Hepatocyte (in vitro differentiated cells): Measurements from ENCODE around the gene EXD1. TPM values are rescaled to one million over a fixed set of nuclear protein-coding genes. Genes with fewer than 3 reads are reported as not detected.

Experiments
- DNase-seq: peaks from one replicate; pipeline ENCODE4 v3.0.0-alpha.2; 2016; ENCODE audit warnings: low spot score
- H2AFZ ChIP-seq: fragments of 200-600 bp; sonication (generic); 2 replicates; pipeline ENCODE4 v1.6.0; 2016; ENCODE audit warnings: antibody characterized with exemption, mild to moderate bottlenecking
- H3K27ac ChIP-seq: fragments of 200-600 bp; sonication (generic); 2 replicates; pipeline ENCODE4 v1.5.1; 2016; ENCODE audit warnings: mild to moderate bottlenecking
- H3K27me3 ChIP-seq: fragments of 200-600 bp; sonication (generic); 2 replicates; pipeline ENCODE4 v1.6.1; 2016
- H3K36me3 ChIP-seq: fragments of 200-600 bp; sonication (generic); replicated peaks from 2 replicates; pipeline ENCODE4 v1.5.1; 2016; ENCODE audit warnings: low read depth; ENCODE audit not compliant: insufficient read depth
- H3K4me1 ChIP-seq: fragments of 200-600 bp; sonication (generic); 2 replicates; pipeline ENCODE4 v1.5.1; 2016; ENCODE audit warnings: mild to moderate bottlenecking, moderate library complexity; ENCODE audit not compliant: insufficient read depth
- H3K4me2 ChIP-seq: fragments of 200-600 bp; sonication (generic); 2 replicates; pipeline ENCODE4 v1.6.0; 2016
- H3K4me3 ChIP-seq: fragments of 200-600 bp; sonication (generic); 2 replicates; pipeline ENCODE4 v1.5.1; 2016; ENCODE audit warnings: mild to moderate bottlenecking
- H3K79me2 ChIP-seq: fragments of 200-600 bp; sonication (generic); 2 replicates; pipeline ENCODE4 v1.6.0; 2017; ENCODE audit warnings: mild to moderate bottlenecking
- H3K9me2 ChIP-seq: fragments of 200-600 bp; sonication (generic); replicated peaks from 2 replicates; pipeline ENCODE4 v1.6.0; 2017; ENCODE audit warnings: mild to moderate bottlenecking; ENCODE audit not compliant: insufficient read depth
- H3K9me3 ChIP-seq: fragments of 200-600 bp; sonication (generic); 2 replicates; pipeline ENCODE4 v1.5.1; 2016; ENCODE audit warnings: low read depth, mild to moderate bottlenecking
- H4K20me1 ChIP-seq: fragments of 200-600 bp; sonication (generic); 2 replicates; pipeline ENCODE4 v1.6.0; 2016; ENCODE audit warnings: mild to moderate bottlenecking; ENCODE audit not compliant: insufficient read depth, poor library complexity, severe bottlenecking
- CTCF ChIP-seq: fragments of 200-600 bp; sonication (generic); IDR thresholded peaks from 2 replicates; pipeline ENCODE4 v1.5.1; 2016; ENCODE audit warnings: antibody characterized with exemption, mild to moderate bottlenecking; ENCODE audit not compliant: poor library complexity
- EZH2 ChIP-seq: fragments of 200-600 bp; sonication (generic); IDR thresholded peaks from 2 replicates; pipeline ENCODE4 v1.6.1; 2016; ENCODE audit warnings: antibody characterized with exemption, mild to moderate bottlenecking, borderline replicate concordance
- EZH2phosphoT487 ChIP-seq: fragments of 200-600 bp; sonication (generic); IDR thresholded peaks from one replicate; pipeline ENCODE4 v1.6.1; 2018; ENCODE audit warnings: antibody characterized with exemption, mild to moderate bottlenecking, low read depth, moderate library complexity; ENCODE audit not compliant: unreplicated experiment, severe bottlenecking
- WGBS: methylation state at CpG from one replicate; pipeline ENCODE4 v1.1.6; 2016; ENCODE audit warnings: low lambda C conversion rate; ENCODE audit errors: missing lambda C conversion rate; 5-methylcytosine and 5-hydroxymethylcytosine counted together
- polyA plus RNA-seq: library from polyadenylated mRNA; unstranded; fragments of >200 nt; fragmentation: Nextera tagmentation; extraction: Ambion mirVana; gene quantifications from 2 replicates; pipeline ENCODE4 v1.2.1, GENCODE V29; 2016
- total RNA-seq: library from RNA; depleted of rRNA; stranded (reverse); fragments of >200 nt; gene quantifications from 2 replicates; pipeline ENCODE4 v1.2.3, GENCODE V29; 2014

EXD1 gene
- total and polyA plus RNA-seq, 2 experiments from 2014 or later = not detected

DNA sequence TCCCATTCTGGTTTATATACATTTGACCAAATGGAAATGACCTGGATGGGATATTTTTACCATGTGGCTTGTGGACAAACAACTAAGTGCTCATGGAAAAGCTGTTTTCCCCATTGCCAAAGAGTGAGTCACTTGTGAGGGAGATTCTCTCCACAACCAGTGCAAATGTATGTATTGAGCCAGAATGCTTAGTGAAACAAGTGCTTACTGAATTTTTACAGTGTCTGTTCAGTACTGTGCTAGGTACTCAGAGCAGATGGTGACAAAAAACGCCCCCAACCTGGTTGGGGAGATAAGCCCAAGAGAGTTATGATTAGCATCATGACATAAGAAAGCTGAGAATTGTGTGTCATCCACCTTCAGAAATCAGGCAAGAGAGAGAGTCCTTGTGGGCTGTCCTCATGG lies 2.8 kb upstream of the EXD1 start:
- H3K36me3 ChIP-seq = no peaks in the 10 kb centered on the region
- H3K9me2 ChIP-seq = no peaks in the 10 kb centered on the region
- DNase-seq = peak; percentile 32
- no peaks in the 10 kb centered on the region for H3K27me3 ChIP-seq
- no peaks in the 10 kb centered on the region for H4K20me1 ChIP-seq
- H3K79me2 ChIP-seq = peaks cover 70% of the 10 kb centered on the region
- H3K4me2 ChIP-seq = peak overlapping the region; percentile 94
- H2AFZ ChIP-seq = no peak overlapping the region
- no peak for TF ChIP-seq CTCF
- TF ChIP-seq EZH2phosphoT487 = no peak
- TF ChIP-seq EZH2 = no peak
- H3K9me3 ChIP-seq = no peaks in the 10 kb centered on the region
- H3K4me3 ChIP-seq = no peak overlapping the region
- 67% methylated on average over 1 of the region's 1 CpG for WGBS
- H3K27ac ChIP-seq = no peak overlapping the region
- H3K4me1 ChIP-seq = peaks cover 13% of the 10 kb centered on the region

DNA sequence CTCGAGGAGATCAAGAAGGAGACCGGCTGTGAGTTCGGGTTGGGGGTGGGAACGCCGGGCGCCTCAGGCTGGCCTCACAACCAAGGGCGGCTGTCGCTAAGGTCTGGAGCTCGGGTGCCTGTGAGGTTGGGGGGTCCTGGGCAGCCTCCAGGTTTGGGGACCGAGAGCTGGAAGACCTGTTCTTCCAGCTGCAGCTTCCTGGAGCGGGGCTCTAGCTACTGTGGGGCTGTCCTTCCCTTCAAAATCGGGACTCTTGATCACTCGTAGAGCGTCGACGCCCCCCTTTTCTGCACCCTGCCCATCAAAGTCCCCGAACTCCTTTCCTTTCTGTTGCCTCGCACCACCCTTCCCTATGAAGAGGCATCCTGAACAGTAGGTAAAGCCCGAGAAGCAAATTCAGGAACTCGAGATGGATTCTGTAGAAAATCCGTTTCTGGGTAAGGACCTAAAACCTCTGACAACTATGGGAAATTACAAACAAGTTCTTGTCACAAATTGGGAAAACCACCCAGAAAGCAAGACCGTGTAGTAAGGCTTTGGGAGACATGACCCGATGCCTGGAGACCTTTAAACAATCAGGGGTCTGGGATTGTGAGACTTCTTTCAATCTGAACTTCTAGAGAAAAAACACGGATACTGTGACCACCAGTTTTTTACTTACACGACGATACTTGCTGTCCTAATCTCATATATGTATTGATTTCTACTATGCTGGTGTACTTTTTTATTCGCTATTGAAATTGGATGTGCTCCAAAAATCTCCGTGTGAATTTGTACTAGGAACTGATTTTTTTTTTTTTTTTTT lies 1.1 kb upstream of the EXD1 start:
- H3K4me1 ChIP-seq = peaks cover 13% of the 10 kb centered on the region
- peak overlapping the region; percentile 99 for H3K27ac ChIP-seq
- no peak for TF ChIP-seq EZH2phosphoT487
- no peak for TF ChIP-seq EZH2
- TF ChIP-seq CTCF = no peak
- H3K79me2 ChIP-seq = peaks cover 53% of the 10 kb centered on the region
- H3K36me3 ChIP-seq = no peaks in the 10 kb centered on the region
- H3K4me2 ChIP-seq = peak overlapping the region; percentile 94
- WGBS = 11% methylated on average over 28 of the region's 28 CpGs
- H3K27me3 ChIP-seq = no peaks in the 10 kb centered on the region
- no peaks in the 10 kb centered on the region for H4K20me1 ChIP-seq
- H3K4me3 ChIP-seq = peak overlapping the region; percentile 83
- H3K9me2 ChIP-seq = no peaks in the 10 kb centered on the region
- peak overlapping the region; percentile 81 for H2AFZ ChIP-seq
- DNase-seq = no peak
- no peaks in the 10 kb centered on the region for H3K9me3 ChIP-seq

- Histone ChIP-seq H3K79me2 (peaks cover 40% of the 10 kb centered on the region), H3K4me3 (peak overlapping the region; percentile 8), H3K4me1 (peaks cover 13% of the 10 kb centered on the region), H3K36me3 (no peaks in the 10 kb centered on the region), H3K9me2 (no peaks in the 10 kb centered on the region), H3K9me3 (no peaks in the 10 kb centered on the region), H3K4me2 (peak overlapping the region; percentile 79), H3K27ac (peak overlapping the region; percentile 85), H3K27me3 (no peaks in the 10 kb centered on the region), H4K20me1 (no peaks in the 10 kb centered on the region), H2AFZ (peak overlapping the region; percentile 72)
- 31% methylated on average over 10 of the region's 10 CpGs for WGBS
- DNase-seq = no peak
- TF ChIP-seq EZH2phosphoT487 (no peak), EZH2 (no peak), CTCF (no peak)
Measured at GRCh38 chr15:41230345-41230649, 260 bp downstream of the EXD1 start.
